ENCODE measurements around the gene KBTBD8.
A peak's percentile ranks its signal among the peaks of the same experiment; 100 is the strongest.

KBTBD8 gene

GRCh38 chr3:66971891-66972551 lies 26.1 kb upstream of the KBTBD8 start:
- Histone ChIP-seq H3K27ac (ENCODE audit: low read depth, low read length, severe bottlenecking) (no peak overlapping the region), H3K4me1 (ENCODE audit: control insufficient read depth, insufficient read depth, low read length, poor library complexity, severe bottlenecking) (no peaks in the 10 kb centered on the region), H3K4me3 (ENCODE audit: extremely low read depth, insufficient read depth, low read length, poor library complexity, severe bottlenecking) (no peak overlapping the region), H3K9me3 (ENCODE audit: control insufficient read depth, low read length) (no peaks in the 10 kb centered on the region), H3K36me3 (ENCODE audit: control insufficient read depth, insufficient read depth, low read length) (no peaks in the 10 kb centered on the region)
- 43 to 58% methylated on average over 16 to 21 of the region's 22 CpGs for WGBS, 2 experiments (ENCODE audit: insufficient coverage in 2 of 2)

GRCh38 chr3:66980791-66981190 lies 17.3 kb upstream of the KBTBD8 start:
- no peaks in the 10 kb centered on the region for H3K4me1 ChIP-seq (ENCODE audit: control insufficient read depth, insufficient read depth, low read length, poor library complexity, severe bottlenecking)
- 78 to 100% methylated on average over 1 of the region's 1 CpG for WGBS, 2 experiments (ENCODE audit: insufficient coverage in 2 of 2)
- no peaks in the 10 kb centered on the region for H3K36me3 ChIP-seq (ENCODE audit: control insufficient read depth, insufficient read depth, low read length)
- no peak overlapping the region for H3K4me3 ChIP-seq (ENCODE audit: extremely low read depth, insufficient read depth, low read length, poor library complexity, severe bottlenecking)
- H3K9me3 ChIP-seq (ENCODE audit: control insufficient read depth, low read length), result no peaks in the 10 kb centered on the region
- no peak overlapping the region for H3K27ac ChIP-seq (ENCODE audit: low read depth, low read length, severe bottlenecking)

- Histone ChIP-seq H3K27ac (ENCODE audit: low read depth, low read length, severe bottlenecking) (no peak overlapping the region), H3K4me3 (ENCODE audit: extremely low read depth, insufficient read depth, low read length, poor library complexity, severe bottlenecking) (no peak overlapping the region), H3K4me1 (ENCODE audit: control insufficient read depth, insufficient read depth, low read length, poor library complexity, severe bottlenecking) (no peaks in the 10 kb centered on the region), H3K36me3 (ENCODE audit: control insufficient read depth, insufficient read depth, low read length) (no peaks in the 10 kb centered on the region), H3K9me3 (ENCODE audit: control insufficient read depth, low read length) (no peaks in the 10 kb centered on the region)
- 67 to 70% methylated on average over 1 of the region's 2 CpGs for WGBS, 2 experiments (ENCODE audit: insufficient coverage in 2 of 2)
Observed at GRCh38 chr3:66983101-66983500, 15.0 kb upstream of the KBTBD8 start.

- Histone ChIP-seq H3K4me1 (ENCODE audit: control insufficient read depth, insufficient read depth, low read length, poor library complexity, severe bottlenecking) (peaks cover 9% of the 10 kb centered on the region), H3K4me3 (ENCODE audit: extremely low read depth, insufficient read depth, low read length, poor library complexity, severe bottlenecking) (no peak overlapping the region), H3K9me3 (ENCODE audit: control insufficient read depth, low read length) (no peaks in the 10 kb centered on the region), H3K27ac (ENCODE audit: low read depth, low read length, severe bottlenecking) (no peak overlapping the region), H3K36me3 (ENCODE audit: control insufficient read depth, insufficient read depth, low read length) (no peaks in the 10 kb centered on the region)
- WGBS, 2 experiments (ENCODE audit: insufficient coverage in 2 of 2), result 95 to 100% methylated on average over 2 to 3 of the region's 7 CpGs
Observed at GRCh38 chr3:66985336-66985920, 12.7 kb upstream of the KBTBD8 start.

GRCh38 chr3:66986406-66986805 lies 11.7 kb upstream of the KBTBD8 start:
- Histone ChIP-seq H3K27ac (ENCODE audit: low read depth, low read length, severe bottlenecking) (no peak overlapping the region), H3K9me3 (ENCODE audit: control insufficient read depth, low read length) (no peaks in the 10 kb centered on the region), H3K36me3 (ENCODE audit: control insufficient read depth, insufficient read depth, low read length) (no peaks in the 10 kb centered on the region), H3K4me3 (ENCODE audit: extremely low read depth, insufficient read depth, low read length, poor library complexity, severe bottlenecking) (no peak overlapping the region), H3K4me1 (ENCODE audit: control insufficient read depth, insufficient read depth, low read length, poor library complexity, severe bottlenecking) (peaks cover 9% of the 10 kb centered on the region)
- WGBS, 2 experiments (ENCODE audit: insufficient coverage in 2 of 2), result 96 to 100% methylated on average over 2 to 4 of the region's 5 CpGs

- Histone ChIP-seq H3K36me3 (ENCODE audit: control insufficient read depth, insufficient read depth, low read length) (no peaks in the 10 kb centered on the region), H3K27ac (ENCODE audit: low read depth, low read length, severe bottlenecking) (peak overlapping the region; percentile 41), H3K4me3 (ENCODE audit: extremely low read depth, insufficient read depth, low read length, poor library complexity, severe bottlenecking) (no peak overlapping the region), H3K9me3 (ENCODE audit: control insufficient read depth, low read length) (no peaks in the 10 kb centered on the region), H3K4me1 (ENCODE audit: control insufficient read depth, insufficient read depth, low read length, poor library complexity, severe bottlenecking) (peaks cover 9% of the 10 kb centered on the region)
- 21 to 33% methylated on average over 4 to 5 of the region's 6 CpGs for WGBS, 2 experiments (ENCODE audit: insufficient coverage in 2 of 2)
Observed at GRCh38 chr3:66989241-66989640, 8.9 kb upstream of the KBTBD8 start.

GRCh38 chr3:66989860-66990696 lies 8.0 kb upstream of the KBTBD8 start:
- Histone ChIP-seq H3K27ac (ENCODE audit: low read depth, low read length, severe bottlenecking) (no peak overlapping the region), H3K4me3 (ENCODE audit: extremely low read depth, insufficient read depth, low read length, poor library complexity, severe bottlenecking) (no peak overlapping the region)
- 92 to 100% methylated on average over 3 of the region's 7 CpGs for WGBS, 2 experiments (ENCODE audit: insufficient coverage in 2 of 2)

GRCh38 chr3:66991459-66991858 lies 6.6 kb upstream of the KBTBD8 start:
- peaks cover 9% of the 10 kb centered on the region for H3K4me1 ChIP-seq (ENCODE audit: control insufficient read depth, insufficient read depth, low read length, poor library complexity, severe bottlenecking)
- no peak overlapping the region for H3K4me3 ChIP-seq (ENCODE audit: extremely low read depth, insufficient read depth, low read length, poor library complexity, severe bottlenecking)
- no peaks in the 10 kb centered on the region for H3K9me3 ChIP-seq (ENCODE audit: control insufficient read depth, low read length)
- H3K27ac ChIP-seq (ENCODE audit: low read depth, low read length, severe bottlenecking), result no peak overlapping the region
- WGBS, 2 experiments (ENCODE audit: insufficient coverage in 2 of 2), result 86% methylated on average over 1 of the region's 1 CpG; no CpG with 5 or more reads in 1 of the 2 experiments
- H3K36me3 ChIP-seq (ENCODE audit: control insufficient read depth, insufficient read depth, low read length), result no peaks in the 10 kb centered on the region

More at GRCh38 chr3:66989860-66990696, 8.0 kb upstream of the KBTBD8 start:
- Histone ChIP-seq H3K36me3 (ENCODE audit: control insufficient read depth, insufficient read depth, low read length) (no peaks in the 10 kb centered on the region), H3K4me1 (ENCODE audit: control insufficient read depth, insufficient read depth, low read length, poor library complexity, severe bottlenecking) (peaks cover 9% of the 10 kb centered on the region), H3K9me3 (ENCODE audit: control insufficient read depth, low read length) (no peaks in the 10 kb centered on the region)

- Histone ChIP-seq H3K4me3 (ENCODE audit: extremely low read depth, insufficient read depth, low read length, poor library complexity, severe bottlenecking) (no peak overlapping the region), H3K9me3 (ENCODE audit: control insufficient read depth, low read length) (no peaks in the 10 kb centered on the region), H3K36me3 (ENCODE audit: control insufficient read depth, insufficient read depth, low read length) (no peaks in the 10 kb centered on the region), H3K4me1 (ENCODE audit: control insufficient read depth, insufficient read depth, low read length, poor library complexity, severe bottlenecking) (peaks cover 9% of the 10 kb centered on the region), H3K27ac (ENCODE audit: low read depth, low read length, severe bottlenecking) (no peak overlapping the region)
- 84 to 90% methylated on average over 2 to 3 of the region's 3 CpGs for WGBS, 2 experiments (ENCODE audit: insufficient coverage in 2 of 2)
Observed at GRCh38 chr3:66993082-66993481, 5.0 kb upstream of the KBTBD8 start.

- Histone ChIP-seq H3K36me3 (ENCODE audit: control insufficient read depth, insufficient read depth, low read length) (no peaks in the 10 kb centered on the region), H3K4me3 (ENCODE audit: extremely low read depth, insufficient read depth, low read length, poor library complexity, severe bottlenecking) (no peak overlapping the region), H3K4me1 (ENCODE audit: control insufficient read depth, insufficient read depth, low read length, poor library complexity, severe bottlenecking) (peaks cover 4% of the 10 kb centered on the region), H3K27ac (ENCODE audit: low read depth, low read length, severe bottlenecking) (no peak overlapping the region), H3K9me3 (ENCODE audit: control insufficient read depth, low read length) (no peaks in the 10 kb centered on the region)
- WGBS, 2 experiments (ENCODE audit: insufficient coverage in 2 of 2), result no CpG with 5 or more reads among the region's 1 CpG
Observed at GRCh38 chr3:66994588-66994987, 3.5 kb upstream of the KBTBD8 start.

Measured in mesodermal cell (in vitro differentiated cells).